GM12865 (cell line): ENCODE measurements around the gene SLC22A17.

Source experiments
- DNase-seq: peaks from one replicate; pipeline ENCODE4 v3.0.0; 2010; ENCODE audit warnings: low read depth
- H3K4me3 ChIP-seq: 2 replicates; pipeline ENCODE4 v1.5.1; 2011; ENCODE audit warnings: mild to moderate bottlenecking, low read depth, low read length, control low read depth
- CTCF ChIP-seq: IDR thresholded peaks from 2 replicates; pipeline ENCODE4 v1.5.1; 2011; ENCODE audit warnings: low read length, control low read depth, low read depth, inconsistent platforms; ENCODE audit not compliant: insufficient read depth; ENCODE audit errors: missing control alignments

SLC22A17 gene

GRCh38 chr14:23380976-23381375, 28.3 kb upstream of the SLC22A17 start:
- no peak for TF ChIP-seq CTCF
- no peak overlapping the region for H3K4me3 ChIP-seq
- DNase-seq: no peak

GRCh38 chr14:23380197-23380914, 27.7 kb upstream of the SLC22A17 start:
- no peak overlapping the region for H3K4me3 ChIP-seq
- DNase-seq: no peak
- TF ChIP-seq CTCF: no peak

- H3K4me3 ChIP-seq: no peak overlapping the region
- DNase-seq: peak; percentile 68
- peak; percentile 98 for TF ChIP-seq CTCF
Measured at GRCh38 chr14:23379366-23380196, 26.9 kb upstream of the SLC22A17 start.

GRCh38 chr14:23378612-23379220, 26.0 kb upstream of the SLC22A17 start:
- DNase-seq: no peak
- no peak overlapping the region for H3K4me3 ChIP-seq
- no peak for TF ChIP-seq CTCF

- DNase-seq: no peak
- H3K4me3 ChIP-seq: no peak overlapping the region
- TF ChIP-seq CTCF: no peak
Measured at GRCh38 chr14:23377573-23378563, 25.2 kb upstream of the SLC22A17 start.

GRCh38 chr14:23377198-23377550, 24.5 kb upstream of the SLC22A17 start:
- TF ChIP-seq CTCF: no peak
- no peak overlapping the region for H3K4me3 ChIP-seq
- no peak for DNase-seq
